BJ (cell line): ENCODE measurements around the gene LDB2. TPM values are rescaled to one million over a fixed set of nuclear protein-coding genes. Genes with fewer than 3 reads are reported as not detected.

Experiments used
- CTCF ChIA-PET: fragments of 350-600 bp; formaldehyde crosslinking; extraction: SDS; loops from one replicate; lab custom pipeline; 2021; ENCODE audit warnings: antibody characterized with exemption, inconsistent platforms; lab: Yijun Ruan, JAX
- POLR2A ChIA-PET: fragments of 300-600 bp; sonication (Branson Sonifier 250); formaldehyde crosslinking; extraction: SDS; loops from one replicate; lab custom pipeline; 2021; ENCODE audit warnings: antibody characterized with exemption; lab: Charles Lee
- DNase-seq: peaks from one replicate; pipeline ENCODE4 v3.0.0-alpha.2; 2011; ENCODE audit warnings: low read depth
- H3K27me3 ChIP-seq: 2 replicates; pipeline ENCODE4 v1.6.0; 2011; ENCODE audit warnings: low read length; ENCODE audit not compliant: control insufficient read depth, insufficient read depth
- H3K36me3 ChIP-seq: 2 replicates; pipeline ENCODE4 v1.5.1; 2011; ENCODE audit warnings: low read length; ENCODE audit not compliant: control insufficient read depth, insufficient read depth
- H3K4me3 ChIP-seq: 2 replicates; pipeline ENCODE4 v1.5.1; 2011; ENCODE audit warnings: low read depth, mild to moderate bottlenecking, control low read depth, low read length
- polyA plus RNA-seq: library from polyadenylated mRNA; depleted of rRNA; stranded (reverse); fragments of >200 nt; gene quantifications from 2 replicates; pipeline ENCODE4 v1.2.3, GENCODE V29; 2011
- TF ChIP-seq, protein P1 (sequence below): IDR thresholded peaks from 2 replicates; pipeline ENCODE4 v1.5.1; 2011; ENCODE audit warnings: low read depth, mild to moderate bottlenecking, control low read depth, inconsistent platforms, low read length, moderate library complexity; ENCODE audit not compliant: insufficient read depth

The LDB2 gene
- polyA plus RNA-seq, 1 experiment, result 79.7 TPM

DNA sequence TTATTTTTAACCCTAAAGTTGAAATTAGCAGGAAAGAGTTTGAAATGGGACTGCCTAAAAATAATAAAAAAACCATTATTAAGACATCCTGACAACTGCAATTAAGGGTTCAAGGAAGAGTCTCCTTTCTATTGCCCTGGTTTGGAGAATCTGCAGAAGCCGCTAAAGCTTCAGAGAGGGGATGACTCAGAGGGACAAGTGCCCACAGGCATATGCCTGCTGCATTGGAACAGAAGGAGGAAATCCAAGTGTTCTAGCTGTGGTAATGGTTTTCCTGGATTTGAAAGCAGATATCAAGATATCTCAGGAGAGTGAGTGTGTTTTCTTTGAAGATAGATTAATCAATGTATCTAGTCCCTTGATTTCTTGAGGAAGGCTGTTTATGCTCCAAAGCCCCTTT is 437.1 kb downstream of the LDB2 start:
- H3K27me3 ChIP-seq, result no peaks in the 10 kb centered on the region; the same call in 1 of the 2 replicates
- no peak overlapping the region for H3K4me3 ChIP-seq
- no peak for DNase-seq
- ChIA-PET POLR2A (no interaction called here), CTCF (interaction anchor here (1.6 kb wide), 1 partner anchor 17 kb away, joined by 9 read pairs; no protein-coding TSS in a partner anchor)
- TF ChIP-seq, protein P1, sequence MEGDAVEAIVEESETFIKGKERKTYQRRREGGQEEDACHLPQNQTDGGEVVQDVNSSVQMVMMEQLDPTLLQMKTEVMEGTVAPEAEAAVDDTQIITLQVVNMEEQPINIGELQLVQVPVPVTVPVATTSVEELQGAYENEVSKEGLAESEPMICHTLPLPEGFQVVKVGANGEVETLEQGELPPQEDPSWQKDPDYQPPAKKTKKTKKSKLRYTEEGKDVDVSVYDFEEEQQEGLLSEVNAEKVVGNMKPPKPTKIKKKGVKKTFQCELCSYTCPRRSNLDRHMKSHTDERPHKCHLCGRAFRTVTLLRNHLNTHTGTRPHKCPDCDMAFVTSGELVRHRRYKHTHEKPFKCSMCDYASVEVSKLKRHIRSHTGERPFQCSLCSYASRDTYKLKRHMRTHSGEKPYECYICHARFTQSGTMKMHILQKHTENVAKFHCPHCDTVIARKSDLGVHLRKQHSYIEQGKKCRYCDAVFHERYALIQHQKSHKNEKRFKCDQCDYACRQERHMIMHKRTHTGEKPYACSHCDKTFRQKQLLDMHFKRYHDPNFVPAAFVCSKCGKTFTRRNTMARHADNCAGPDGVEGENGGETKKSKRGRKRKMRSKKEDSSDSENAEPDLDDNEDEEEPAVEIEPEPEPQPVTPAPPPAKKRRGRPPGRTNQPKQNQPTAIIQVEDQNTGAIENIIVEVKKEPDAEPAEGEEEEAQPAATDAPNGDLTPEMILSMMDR, result no peak
- H3K36me3 ChIP-seq, result no peaks in the 10 kb centered on the region

DNA sequence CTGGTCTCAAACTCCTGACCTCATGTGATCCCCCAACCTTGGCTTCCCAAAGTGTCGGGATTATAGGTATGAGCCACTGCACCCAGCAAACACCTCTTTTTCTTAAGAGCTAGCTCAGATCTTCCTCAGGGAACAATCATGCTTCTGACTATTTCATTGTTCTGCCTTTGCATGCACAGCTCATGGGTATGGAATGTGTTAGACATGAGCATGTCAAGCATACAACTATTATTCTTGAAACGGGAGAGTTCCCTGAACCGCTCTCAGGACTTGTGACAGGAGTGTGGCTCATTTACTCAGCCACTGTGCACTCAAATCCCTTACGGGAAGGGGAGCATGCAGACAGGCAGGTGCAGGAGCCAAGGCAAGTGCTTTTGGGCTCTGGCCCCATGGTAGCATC is 440.5 kb downstream of the LDB2 start:
- DNase-seq, result no peak
- TF ChIP-seq, protein P1, result no peak
- Histone ChIP-seq H3K27me3 (no peaks in the 10 kb centered on the region), H3K36me3 (no peaks in the 10 kb centered on the region), H3K4me3 (no peak overlapping the region)
- ChIA-PET POLR2A (no interaction called here), CTCF (no interaction called here)
